ENCODE measurements around the gene ZNF518A. TPM values are rescaled to one million over a fixed set of nuclear protein-coding genes. Genes with fewer than 3 reads are reported as not detected.

The ZNF518A gene, protein sequence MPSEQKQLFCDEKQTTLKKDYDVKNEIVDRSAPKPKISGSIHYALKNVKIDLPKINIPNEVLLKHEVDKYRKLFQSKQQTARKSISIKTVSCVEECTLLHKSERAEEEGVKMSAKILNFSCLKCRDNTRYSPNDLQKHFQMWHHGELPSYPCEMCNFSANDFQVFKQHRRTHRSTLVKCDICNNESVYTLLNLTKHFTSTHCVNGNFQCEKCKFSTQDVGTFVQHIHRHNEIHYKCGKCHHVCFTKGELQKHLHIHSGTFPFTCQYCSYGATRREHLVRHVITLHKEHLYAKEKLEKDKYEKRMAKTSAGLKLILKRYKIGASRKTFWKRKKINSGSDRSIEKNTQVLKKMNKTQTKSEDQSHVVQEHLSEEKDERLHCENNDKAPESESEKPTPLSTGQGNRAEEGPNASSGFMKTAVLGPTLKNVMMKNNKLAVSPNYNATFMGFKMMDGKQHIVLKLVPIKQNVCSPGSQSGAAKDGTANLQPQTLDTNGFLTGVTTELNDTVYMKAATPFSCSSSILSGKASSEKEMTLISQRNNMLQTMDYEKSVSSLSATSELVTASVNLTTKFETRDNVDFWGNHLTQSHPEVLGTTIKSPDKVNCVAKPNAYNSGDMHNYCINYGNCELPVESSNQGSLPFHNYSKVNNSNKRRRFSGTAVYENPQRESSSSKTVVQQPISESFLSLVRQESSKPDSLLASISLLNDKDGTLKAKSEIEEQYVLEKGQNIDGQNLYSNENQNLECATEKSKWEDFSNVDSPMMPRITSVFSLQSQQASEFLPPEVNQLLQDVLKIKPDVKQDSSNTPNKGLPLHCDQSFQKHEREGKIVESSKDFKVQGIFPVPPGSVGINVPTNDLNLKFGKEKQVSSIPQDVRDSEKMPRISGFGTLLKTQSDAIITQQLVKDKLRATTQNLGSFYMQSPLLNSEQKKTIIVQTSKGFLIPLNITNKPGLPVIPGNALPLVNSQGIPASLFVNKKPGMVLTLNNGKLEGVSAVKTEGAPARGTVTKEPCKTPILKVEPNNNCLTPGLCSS (N-terminal part only)
- polyA plus RNA-seq: 1 to 10 TPM; 3.3 to 3.6 (median 3.3) TPM

DNA sequence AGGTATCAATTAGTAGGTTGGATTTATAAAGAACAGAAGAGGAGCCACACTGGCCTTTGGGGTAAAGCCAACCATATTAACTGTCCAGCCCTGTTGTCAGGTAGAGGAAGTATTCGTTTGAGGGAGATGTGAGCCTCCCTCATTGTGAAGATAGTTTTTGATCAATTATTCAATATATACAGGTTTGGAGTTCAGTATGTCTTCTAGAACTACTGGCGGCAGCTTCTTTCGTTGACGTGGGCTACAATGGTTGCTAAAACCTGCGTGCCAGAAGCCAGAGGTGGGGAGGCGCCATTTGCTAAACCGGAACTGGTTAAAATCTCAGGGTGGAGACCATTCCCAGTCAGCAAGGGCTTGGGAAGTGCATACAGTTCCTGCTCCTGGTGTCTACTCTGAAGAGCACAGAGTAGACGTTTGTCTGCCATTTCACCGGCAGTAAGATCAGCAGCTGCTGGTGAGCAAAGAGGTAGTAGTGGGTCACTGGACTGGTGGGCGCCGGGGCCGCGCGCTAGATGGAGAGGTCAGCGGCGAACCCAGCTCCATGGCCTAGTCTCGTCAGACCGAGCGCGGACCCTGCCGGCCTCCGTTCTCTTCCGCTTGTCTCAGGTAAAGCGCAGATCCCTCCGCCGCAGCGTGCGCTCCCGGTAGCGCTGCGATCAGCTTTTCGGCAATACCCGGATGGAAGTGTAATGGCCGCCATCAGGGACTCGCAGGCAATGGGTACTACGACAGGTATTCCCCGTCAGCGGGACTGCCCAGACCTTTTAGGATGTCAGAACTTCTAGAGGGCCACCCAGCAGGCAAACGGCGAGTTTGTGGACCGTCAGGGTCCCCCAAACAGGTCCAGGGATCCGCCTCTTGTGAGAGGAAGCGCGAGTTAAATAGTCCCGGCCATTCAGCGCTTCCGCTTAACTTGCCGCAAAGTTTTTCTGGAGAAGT lies at the start of gene ZNF518A:
Gene ZNF518A, plus strand, starts transcription at position 911 of the 939 bp plus-strand sequence. CDS start 26,026 bp downstream, outside the sequence.
- 8 to 10% (median 9%) methylated on average over 48 of the region's 48 CpGs for WGBS, 3 donors

DNA sequence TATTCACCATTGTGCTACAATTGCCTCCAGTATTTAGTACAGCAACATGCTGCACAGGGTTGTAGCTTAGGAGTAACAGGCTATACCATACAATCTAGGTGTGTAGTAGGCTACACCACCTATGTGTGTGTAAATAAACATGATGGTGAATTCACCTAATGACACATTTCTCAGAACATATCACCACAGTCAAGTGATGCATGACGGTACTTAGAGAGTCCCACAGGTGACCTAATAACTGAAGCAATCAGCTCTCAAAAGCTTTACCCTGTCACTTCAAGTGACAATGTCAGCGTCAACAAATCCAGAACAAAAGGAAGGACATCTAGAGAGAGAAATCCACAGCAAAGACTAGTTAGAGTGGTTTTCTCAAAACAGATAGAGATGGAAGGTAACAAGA lies 47.9 kb upstream of the ZNF518A start:
- no peak overlapping the region for H3K27ac ChIP-seq (ENCODE audit: low read depth, low read length)
- 91 to 97% (median 96%) methylated on average over 2 of the region's 2 CpGs for WGBS, 3 donors

More for the DNA sequence above, at the start of gene ZNF518A:
- peak within 1 kb of the TSS; percentile 84 for H3K27ac ChIP-seq (ENCODE audit: low read depth, low read length)

DNA sequence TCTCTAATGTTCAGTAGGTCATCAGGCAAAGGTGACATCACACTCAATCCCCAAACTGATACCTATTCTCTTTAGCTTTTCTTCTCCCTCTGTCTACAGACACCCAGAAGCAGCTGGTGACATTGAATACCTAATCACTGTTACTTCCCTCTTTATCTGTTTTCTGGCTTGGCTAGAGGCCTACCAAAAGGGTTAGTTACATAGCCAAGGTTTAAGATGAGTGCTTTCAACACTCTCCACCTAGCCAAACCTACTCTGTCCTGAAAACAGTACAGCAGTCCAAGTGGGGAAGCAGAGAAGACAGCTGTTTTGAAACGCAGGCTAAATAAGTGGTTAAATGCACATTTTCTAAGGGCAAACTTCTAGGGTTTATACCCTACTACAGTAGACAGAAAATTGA lies 47.3 kb upstream of the ZNF518A start:
- 83 to 92% (median 85%) methylated on average over 1 of the region's 1 CpG for WGBS, 3 donors
- no peak overlapping the region for H3K27ac ChIP-seq (ENCODE audit: low read depth, low read length)

DNA sequence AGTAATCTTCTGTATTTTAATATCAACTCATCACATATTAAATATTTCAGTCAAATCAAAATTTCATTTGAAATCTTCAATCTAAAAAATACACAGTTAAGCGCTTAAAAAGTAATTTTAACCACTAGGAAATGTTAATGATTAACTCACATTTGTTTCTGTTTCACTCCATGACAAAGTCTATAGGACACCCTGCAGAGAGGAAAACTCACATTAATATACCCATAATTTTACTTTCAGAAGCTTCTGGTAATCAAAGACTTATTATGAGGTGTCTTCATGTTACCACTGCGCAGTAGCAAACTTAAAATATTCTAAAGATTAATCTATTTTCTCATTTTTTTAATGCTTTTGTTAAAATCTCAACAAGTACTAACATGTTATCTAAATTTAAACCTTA lies 41.0 kb upstream of the ZNF518A start:
- WGBS, 3 donors: 43 to 92% (median 90%) methylated on average over 2 of the region's 2 CpGs

DNA sequence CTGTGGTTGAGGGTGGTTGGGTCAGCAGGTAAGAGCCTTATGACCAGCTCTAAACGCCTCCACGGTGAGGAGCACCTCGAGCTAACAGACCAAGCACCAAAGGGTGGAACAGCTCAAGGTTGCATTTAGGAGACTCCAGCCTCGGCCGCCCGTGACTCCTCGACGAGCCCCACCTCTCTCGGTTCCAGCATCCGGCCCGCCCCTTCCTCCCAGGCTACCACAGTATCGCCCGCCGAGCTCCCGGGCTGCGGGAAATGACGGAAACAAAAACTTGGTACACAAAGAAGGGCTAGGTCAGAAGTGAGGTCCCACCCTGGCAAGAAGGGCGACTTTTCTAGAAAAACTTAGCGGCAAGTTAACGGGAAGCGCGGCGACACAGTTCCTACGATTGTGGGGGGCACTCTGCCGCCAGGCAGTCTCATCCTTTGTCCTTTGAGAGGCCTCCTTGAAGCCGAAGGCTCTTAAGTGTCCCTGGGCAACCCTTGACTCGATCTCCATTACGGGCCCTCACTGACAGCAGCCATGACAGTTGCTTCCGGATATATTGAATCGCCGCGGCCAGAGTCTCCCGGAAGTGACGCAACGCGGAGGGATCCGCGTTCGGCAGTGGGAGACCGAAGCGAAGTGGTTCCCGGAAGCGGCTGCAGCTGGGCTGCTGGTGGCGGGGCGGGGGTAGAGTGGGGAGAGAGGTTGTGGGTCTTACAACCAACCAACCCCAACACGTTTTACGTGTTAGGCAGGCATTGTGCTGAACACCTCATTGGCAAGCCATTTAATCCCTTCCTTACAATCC lies 40.2 kb upstream of the ZNF518A start:
- peak overlapping the region; percentile 81 for H3K27ac ChIP-seq (ENCODE audit: low read depth, low read length)
- WGBS, 3 donors: 0 to 3% (median 2%) methylated on average over 47 of the region's 47 CpGs

More for the DNA sequence above, 41.0 kb upstream of the ZNF518A start:
- no peak overlapping the region for H3K27ac ChIP-seq (ENCODE audit: low read depth, low read length)

DNA sequence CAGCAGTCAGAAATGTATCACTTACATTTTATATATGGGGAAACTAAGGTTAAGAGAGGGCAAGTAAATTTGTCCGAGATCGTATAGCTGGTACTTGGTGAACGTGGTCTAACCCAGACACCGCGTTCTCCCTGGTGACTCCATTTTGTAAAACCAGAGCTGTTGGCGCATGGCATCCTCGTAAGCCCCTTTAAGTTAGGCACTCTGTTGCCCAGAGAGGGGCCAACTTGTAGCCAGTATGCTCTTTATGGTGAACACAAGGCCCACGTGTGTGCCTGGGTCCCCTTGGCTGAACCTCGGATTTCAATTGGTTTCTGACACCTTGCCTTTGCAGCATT lies 39.7 kb upstream of the ZNF518A start:
- 68 to 77% (median 77%) methylated on average over 9 of the region's 9 CpGs for WGBS, 3 donors
- no peak overlapping the region for H3K27ac ChIP-seq (ENCODE audit: low read depth, low read length)

DNA sequence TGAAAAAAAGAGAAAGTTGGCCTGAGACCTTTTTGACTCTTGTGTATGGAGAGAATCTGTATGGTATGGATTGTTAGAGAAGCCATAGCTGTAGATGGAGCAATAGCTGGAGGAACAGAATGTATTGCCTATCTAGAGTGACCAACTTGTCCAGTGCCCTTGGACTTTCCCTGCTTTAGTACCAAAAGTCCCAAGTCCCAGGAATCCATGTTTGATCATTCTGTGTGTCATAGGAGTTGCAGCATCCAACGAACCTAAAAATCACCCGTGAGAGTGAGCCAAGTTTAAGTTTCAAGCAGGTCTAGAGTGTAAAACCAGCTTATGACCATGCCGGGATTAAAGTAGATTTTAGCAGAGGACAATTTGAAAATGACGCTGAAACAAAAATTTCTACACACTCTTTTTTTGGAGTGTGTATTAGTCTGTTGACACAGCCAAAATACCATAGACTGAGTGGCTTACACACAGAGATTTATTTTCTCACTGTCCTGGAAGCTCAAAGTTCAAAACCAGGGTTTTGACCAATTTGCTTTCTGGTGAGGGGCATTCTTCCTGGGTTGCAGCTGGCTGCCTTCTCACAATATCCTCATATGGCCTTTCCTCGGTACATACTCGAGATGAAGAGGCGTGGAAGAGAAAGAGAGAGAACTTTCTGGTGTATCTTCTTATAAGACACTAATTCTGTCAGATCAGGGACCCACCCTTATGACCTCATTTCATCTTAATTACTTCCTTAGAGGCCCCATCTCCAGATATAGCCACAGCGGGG lies 36.9 kb upstream of the ZNF518A start:
- 75 to 90% (median 86%) methylated on average over 8 of the region's 8 CpGs for WGBS, 3 donors
- H3K27ac ChIP-seq (ENCODE audit: low read depth, low read length): no peak overlapping the region

DNA sequence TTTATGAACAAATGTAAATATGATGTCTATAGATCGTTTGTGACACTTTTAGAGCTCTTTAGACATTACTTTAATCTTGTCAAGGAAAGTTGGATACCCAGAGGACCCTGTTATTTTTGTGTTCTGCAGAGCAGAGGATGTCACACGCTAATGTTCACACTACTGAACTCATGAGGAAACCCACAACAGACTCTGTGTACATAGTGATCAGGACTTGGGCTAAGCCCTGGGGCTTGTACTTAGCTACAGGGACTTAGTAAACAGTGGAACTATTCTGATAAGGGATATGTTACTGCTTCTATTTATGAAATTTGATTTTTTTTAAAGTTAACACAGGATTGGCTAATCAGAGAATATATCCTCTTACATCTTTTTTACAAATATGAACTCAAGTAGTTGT lies 36.1 kb upstream of the ZNF518A start:
- H3K27ac ChIP-seq (ENCODE audit: low read depth, low read length): no peak overlapping the region
- WGBS, 3 donors: 50 to 72% (median 57%) methylated on average over 2 of the region's 2 CpGs

DNA sequence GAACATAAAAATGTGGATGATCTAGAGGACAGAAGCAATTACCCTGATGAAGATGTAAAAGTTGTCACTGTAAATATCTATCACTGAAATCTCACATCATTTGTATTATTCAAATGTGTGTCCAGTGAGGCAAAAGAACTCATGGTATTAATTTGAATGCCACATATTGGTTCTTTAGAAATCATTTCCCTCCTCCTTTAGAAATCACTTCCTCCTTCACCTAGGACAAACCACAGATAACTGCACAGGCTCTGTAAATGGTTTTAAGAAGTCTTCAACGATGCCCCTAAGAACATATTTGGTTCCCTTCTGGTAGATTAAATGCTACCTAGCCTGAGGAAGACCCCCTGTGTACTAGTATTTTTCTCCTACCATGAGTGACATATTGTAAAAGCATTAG lies 33.1 kb upstream of the ZNF518A start:
- H3K27ac ChIP-seq (ENCODE audit: low read depth, low read length): no peak overlapping the region
- WGBS, 3 donors: 43 to 87% (median 65%) methylated on average over 1 of the region's 1 CpG

DNA sequence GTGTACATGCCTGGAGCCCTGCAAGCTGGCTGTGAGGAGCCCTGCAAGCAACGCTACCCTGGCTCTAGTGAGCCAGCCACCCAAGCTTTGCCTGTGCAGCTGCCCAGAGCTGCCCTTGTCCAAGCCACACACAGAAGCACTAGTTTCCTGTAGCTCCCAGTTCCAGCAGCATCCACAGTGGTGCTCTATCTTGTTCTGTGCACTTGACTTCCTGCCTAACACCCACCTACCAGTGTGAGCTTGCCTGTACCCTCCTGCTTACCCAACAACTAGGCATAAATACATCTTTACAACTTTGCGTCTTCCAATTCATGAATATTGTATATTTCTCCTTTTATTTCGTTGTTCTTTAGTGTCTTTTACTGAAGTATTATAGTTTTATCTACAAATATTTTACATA lies 32.2 kb upstream of the ZNF518A start:
- 80 to 83% (median 83%) methylated on average over 3 of the region's 3 CpGs for WGBS, 3 donors
- H3K27ac ChIP-seq (ENCODE audit: low read depth, low read length): no peak overlapping the region

DNA sequence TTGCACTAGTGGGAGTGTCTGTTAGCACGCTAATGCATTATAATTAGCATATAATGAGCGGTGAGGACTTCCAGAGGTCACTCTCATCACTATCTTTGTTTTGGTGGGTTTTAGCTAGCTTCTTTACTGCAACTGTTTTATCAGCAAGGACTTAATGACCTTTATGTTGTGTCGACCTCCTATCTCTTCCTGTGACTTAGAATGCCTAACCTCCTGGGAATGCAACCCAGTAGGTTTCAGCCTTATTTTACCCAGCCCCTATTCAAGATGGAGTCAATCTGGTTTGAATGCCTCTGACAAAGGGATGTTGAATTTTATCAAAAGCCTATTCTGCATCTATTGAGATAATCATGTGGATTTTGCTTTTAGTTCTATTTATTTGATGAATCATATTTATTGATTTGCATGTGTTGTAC lies 22.5 kb upstream of the ZNF518A start:
- WGBS, 3 donors: 41 to 59% (median 50%) methylated on average over 3 of the region's 3 CpGs
- no peak overlapping the region for H3K27ac ChIP-seq (ENCODE audit: low read depth, low read length)

DNA sequence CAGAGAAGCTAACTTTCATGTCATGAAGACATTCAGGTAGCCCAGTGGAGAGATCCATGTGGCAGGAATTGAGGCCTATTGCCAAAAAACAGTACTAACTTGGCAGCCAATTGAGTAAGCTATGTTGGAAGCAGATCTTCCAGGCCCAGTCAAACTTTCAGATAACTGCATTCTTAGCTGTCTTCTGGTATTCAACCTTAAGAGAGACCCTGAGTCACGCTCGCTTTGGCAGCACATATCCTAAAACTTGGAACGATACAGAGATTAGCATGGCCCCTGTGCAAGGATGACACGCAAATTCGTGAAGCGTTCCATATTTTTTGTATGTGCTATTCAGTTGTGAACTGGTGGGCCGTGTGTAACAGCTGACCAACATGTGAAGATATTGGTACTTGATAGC lies 17.6 kb upstream of the ZNF518A start:
- no peak overlapping the region for H3K27ac ChIP-seq (ENCODE audit: low read depth, low read length)
- WGBS, 3 donors: 89 to 94% (median 92%) methylated on average over 7 of the region's 7 CpGs

DNA sequence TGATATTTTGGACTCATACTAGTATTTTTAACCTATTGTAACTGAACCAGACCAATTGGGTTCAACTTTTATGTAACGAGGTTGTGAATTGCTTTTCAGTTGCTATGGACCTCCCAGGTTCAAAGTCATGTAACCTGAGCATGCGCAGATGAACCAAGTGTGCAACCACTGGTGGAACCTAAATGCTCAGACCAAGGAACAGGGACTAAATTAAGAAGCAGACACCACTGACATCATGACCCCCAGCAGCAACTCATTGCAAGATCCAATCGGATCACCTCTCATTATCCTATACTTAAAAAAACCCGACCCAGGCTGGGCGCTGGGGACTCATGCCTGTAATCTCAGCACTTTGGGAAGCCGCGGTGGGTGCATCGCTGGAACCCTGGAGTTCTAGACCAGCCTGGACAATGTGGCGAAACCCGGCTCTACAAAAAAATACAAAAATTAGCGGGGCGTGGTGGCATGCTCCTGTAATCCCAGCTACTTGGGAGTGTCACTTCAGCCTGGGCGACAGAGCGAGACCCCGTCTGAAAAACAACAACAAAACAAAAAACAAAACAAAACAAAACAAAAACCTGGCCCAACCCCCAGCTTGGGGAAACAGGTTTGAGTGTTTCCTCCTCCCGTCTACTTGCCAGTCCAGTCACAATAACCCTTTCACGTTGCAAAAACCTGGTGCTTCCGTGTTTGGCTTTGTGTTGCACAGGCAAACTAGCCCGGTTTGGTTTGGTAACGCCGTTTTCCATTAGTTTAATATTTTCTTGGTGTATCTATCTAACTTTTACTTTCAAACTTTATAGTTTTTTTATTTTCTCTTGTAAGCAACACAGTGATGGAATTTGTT lies 11.3 kb upstream of the ZNF518A start:
- H3K27ac ChIP-seq (ENCODE audit: low read depth, low read length): no peak overlapping the region
- 82 to 90% (median 88%) methylated on average over 21 of the region's 21 CpGs for WGBS, 3 donors

DNA sequence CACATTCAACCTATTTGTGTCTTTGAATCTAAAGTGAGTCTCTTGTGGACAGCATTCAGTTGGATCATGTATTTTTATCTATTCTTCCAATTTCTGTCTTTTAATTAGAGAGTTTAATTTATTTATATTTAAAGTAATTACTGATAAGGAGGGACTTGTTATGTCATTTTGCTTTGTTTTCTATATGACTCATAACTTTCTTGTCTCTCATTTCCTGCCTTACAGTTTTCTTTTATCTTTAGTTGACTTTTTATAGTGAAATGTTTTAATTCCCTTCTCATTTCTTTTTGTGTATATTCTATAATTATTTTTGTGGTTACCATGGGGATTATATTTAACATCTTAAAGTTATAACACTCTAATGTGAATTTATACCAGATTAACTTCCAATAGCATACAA lies 7.3 kb upstream of the ZNF518A start:
- no peak overlapping the region for H3K27ac ChIP-seq (ENCODE audit: low read depth, low read length)

DNA sequence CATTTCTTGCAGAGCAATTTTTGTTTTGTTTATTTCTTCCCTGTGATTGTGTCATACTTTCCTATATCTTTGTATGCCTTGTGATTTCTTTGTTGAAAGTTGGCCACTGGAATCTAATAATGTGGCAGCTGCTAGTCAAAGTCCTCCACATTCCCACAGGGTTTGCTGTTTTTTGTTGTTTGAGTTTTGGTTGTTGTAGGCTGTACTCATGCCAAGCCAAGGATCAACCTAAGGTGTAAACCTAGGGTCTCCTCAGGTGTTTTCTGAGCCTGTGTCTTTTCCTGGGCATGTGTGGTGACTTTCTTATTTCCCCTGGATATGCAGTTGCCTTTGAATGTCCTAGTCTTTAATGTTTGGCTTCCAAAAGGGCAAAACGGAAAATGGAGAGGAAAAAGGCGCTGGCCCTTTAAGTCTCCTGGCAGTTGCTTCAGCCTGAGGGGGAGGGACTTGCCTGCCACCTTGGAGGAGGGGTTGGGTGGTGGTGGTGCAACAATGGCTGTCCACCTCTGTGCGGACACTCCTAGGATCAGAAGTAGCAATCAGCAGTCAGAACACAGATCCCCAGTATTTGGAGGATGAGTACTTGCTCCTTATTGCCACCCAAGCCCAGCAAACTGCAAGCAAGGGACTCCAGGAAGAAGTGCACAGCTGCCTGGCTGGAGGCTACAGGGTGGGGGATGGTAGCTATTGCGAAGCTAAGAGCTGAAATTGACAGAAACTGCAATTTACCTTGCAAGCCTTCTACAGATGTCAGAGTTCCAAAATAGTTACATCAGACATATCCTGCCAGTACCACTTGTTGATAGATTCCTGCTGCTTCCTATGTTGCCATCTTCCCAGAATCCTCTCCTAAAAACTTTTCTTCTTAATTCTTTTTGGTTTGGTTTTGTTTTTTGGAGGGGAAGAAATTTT lies 5.6 kb upstream of the ZNF518A start:
- WGBS, 3 donors: 15 to 26% (median 17%) methylated on average over 4 of the region's 4 CpGs
- H3K27ac ChIP-seq (ENCODE audit: low read depth, low read length): no peak overlapping the region

Measured in adipose tissue (tissue), 3 donors.